Measurements from ENCODE around the gene ZNF638.

Gene ZNF638

GRCh38 chr2:71362447-71362846, 30.9 kb downstream of the ZNF638 start:
- ChIA-PET POLR2A (no interaction called here), CTCF (no interaction called here)
- TF ChIP-seq ZNF560 (tag by site-specific recombination; IDR thresholded peaks at IDR 0.05; ENCODE audit: borderline replicate concordance) (no peak), PRDM2 (tag by site-specific recombination; IDR thresholded peaks at IDR 0.05; ENCODE audit: borderline replicate concordance) (no peak), ZNF792 (tag by site-specific recombination; IDR thresholded peaks at IDR 0.05) (no peak), SP2 (tag by site-specific recombination; IDR thresholded peaks at IDR 0.05) (no peak), ZNF112 (tag by site-specific recombination; IDR thresholded peaks at IDR 0.05) (no peak), MEIS1 (CRISPR knock-in tag; IDR thresholded peaks at IDR 0.05; ENCODE audit: borderline replicate concordance) (no peak), PRDM1 (tag by site-specific recombination; IDR thresholded peaks at IDR 0.05) (no peak), ZNF488 (tag by site-specific recombination; IDR thresholded peaks at IDR 0.05) (no peak), HOXC10 (CRISPR knock-in tag; IDR thresholded peaks at IDR 0.05) (no peak), ZNF311 (tag by site-specific recombination; IDR thresholded peaks at IDR 0.05; ENCODE audit: borderline replicate concordance) (no peak), ZBTB8A (tag by site-specific recombination; IDR thresholded peaks at IDR 0.05) (no peak), KLF8 (tag by site-specific recombination; IDR thresholded peaks at IDR 0.05) (no peak), ZSCAN5A (tag by site-specific recombination; IDR thresholded peaks at IDR 0.05) (no peak)
- TF ChIP-seq, protein P1, sequence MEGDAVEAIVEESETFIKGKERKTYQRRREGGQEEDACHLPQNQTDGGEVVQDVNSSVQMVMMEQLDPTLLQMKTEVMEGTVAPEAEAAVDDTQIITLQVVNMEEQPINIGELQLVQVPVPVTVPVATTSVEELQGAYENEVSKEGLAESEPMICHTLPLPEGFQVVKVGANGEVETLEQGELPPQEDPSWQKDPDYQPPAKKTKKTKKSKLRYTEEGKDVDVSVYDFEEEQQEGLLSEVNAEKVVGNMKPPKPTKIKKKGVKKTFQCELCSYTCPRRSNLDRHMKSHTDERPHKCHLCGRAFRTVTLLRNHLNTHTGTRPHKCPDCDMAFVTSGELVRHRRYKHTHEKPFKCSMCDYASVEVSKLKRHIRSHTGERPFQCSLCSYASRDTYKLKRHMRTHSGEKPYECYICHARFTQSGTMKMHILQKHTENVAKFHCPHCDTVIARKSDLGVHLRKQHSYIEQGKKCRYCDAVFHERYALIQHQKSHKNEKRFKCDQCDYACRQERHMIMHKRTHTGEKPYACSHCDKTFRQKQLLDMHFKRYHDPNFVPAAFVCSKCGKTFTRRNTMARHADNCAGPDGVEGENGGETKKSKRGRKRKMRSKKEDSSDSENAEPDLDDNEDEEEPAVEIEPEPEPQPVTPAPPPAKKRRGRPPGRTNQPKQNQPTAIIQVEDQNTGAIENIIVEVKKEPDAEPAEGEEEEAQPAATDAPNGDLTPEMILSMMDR (tag by site-specific recombination; IDR thresholded peaks at IDR 0.05), result no peak
- H3K36me3 ChIP-seq (ENCODE audit: control insufficient read depth in 2 of 2, insufficient read depth in 1 of 2, low read length in 2 of 2), result peaks cover 67 to 75% of the 10 kb centered on the region in 2 experiments
- no peak overlapping the region for H3K4me3 ChIP-seq (ENCODE audit: low read depth, low read length)
- no peaks in the 10 kb centered on the region for H3K9me3 ChIP-seq (ENCODE audit: control insufficient read depth, insufficient read depth, low read depth, low read length)
- H3K27ac ChIP-seq (ENCODE audit: extremely low read depth, low read depth, low read length), result no peak overlapping the region
- no peaks in the 10 kb centered on the region for H3K4me1 ChIP-seq (ENCODE audit: control insufficient read depth, insufficient read depth, low read length)

- H3K36me3 ChIP-seq (ENCODE audit: control insufficient read depth in 2 of 2, insufficient read depth in 1 of 2, low read length in 2 of 2), result peaks cover 59 to 75% of the 10 kb centered on the region in 2 experiments
- ChIA-PET POLR2A (no interaction called here), CTCF (interaction anchor here (0.7 kb wide), 1 partner anchor 754 kb away, joined by 3 read pairs; no protein-coding TSS in a partner anchor)
- no peak overlapping the region for H3K27ac ChIP-seq (ENCODE audit: extremely low read depth, low read depth, low read length)
- H3K4me1 ChIP-seq (ENCODE audit: control insufficient read depth, insufficient read depth, low read length), result no peaks in the 10 kb centered on the region
- H3K4me3 ChIP-seq (ENCODE audit: low read depth, low read length), result no peak overlapping the region
- no peaks in the 10 kb centered on the region for H3K9me3 ChIP-seq (ENCODE audit: control insufficient read depth, insufficient read depth, low read depth, low read length)
- TF ChIP-seq ZNF26 (tag by site-specific recombination; IDR thresholded peaks at IDR 0.05) (no peak), ZNF155 (tag by site-specific recombination; IDR thresholded peaks at IDR 0.05) (no peak), ZNF280C (tag by site-specific recombination; IDR thresholded peaks at IDR 0.05) (no peak), ZNF121 (tag by site-specific recombination; IDR thresholded peaks at IDR 0.05) (no peak), BCL11B (tag by site-specific recombination; IDR thresholded peaks at IDR 0.05; ENCODE audit: low read depth) (no peak)
Measured at GRCh38 chr2:71370015-71370414, 38.4 kb downstream of the ZNF638 start.
